Chondrocyte (in vitro differentiated cells): Measurements from ENCODE around the gene ANKMY1. TPM values are rescaled to one million over a fixed set of nuclear protein-coding genes. Genes with fewer than 3 reads are reported as not detected.
A peak's percentile ranks its signal among the peaks of the same experiment; 100 is the strongest.

ENCODE experiments used
- DNase-seq: peaks from one replicate; pipeline ENCODE4 v3.0.0; 2021; ENCODE audit warnings: mixed read lengths, low spot score
- H3K27ac Mint-ChIP-seq: one replicate; pipeline ENCODE4 v1.8.0; 2021; ENCODE audit warnings: mild to moderate bottlenecking, moderate library complexity, mixed read lengths; ENCODE audit not compliant: unreplicated experiment
- H3K27me3 Mint-ChIP-seq: 2 replicates; pipeline ENCODE4 v1.8.0; 2021; ENCODE audit warnings: low read depth, mixed read lengths
- H3K36me3 Mint-ChIP-seq: 2 replicates; pipeline ENCODE4 v1.8.0; 2021; ENCODE audit warnings: low read depth, mixed read lengths
- H3K4me1 Mint-ChIP-seq: 2 replicates; pipeline ENCODE4 v1.8.0; 2021; ENCODE audit warnings: low read depth, mild to moderate bottlenecking, mixed read lengths
- H3K4me3 Mint-ChIP-seq: one replicate; pipeline ENCODE4 v1.8.0; 2021; ENCODE audit warnings: mild to moderate bottlenecking, moderate library complexity, mixed read lengths; ENCODE audit not compliant: unreplicated experiment
- H3K9me3 Mint-ChIP-seq: 2 replicates; pipeline ENCODE4 v1.8.0; 2021; ENCODE audit warnings: low read depth, mixed read lengths
- CTCF ChIP-seq: fragments of 200-600 bp; sonication (generic); IDR thresholded peaks from 2 replicates; pipeline ENCODE4 v1.5.0; 2021; ENCODE audit warnings: antibody characterized with exemption, mild to moderate bottlenecking, moderate library complexity
- total RNA-seq: library from RNA; stranded (reverse); gene quantifications from 3 replicates; pipeline ENCODE4 v1.2.1, GENCODE V29; 2021

Gene ANKMY1
- total RNA-seq, 1 donor from 2014 or later = 10.8 TPM

DNA sequence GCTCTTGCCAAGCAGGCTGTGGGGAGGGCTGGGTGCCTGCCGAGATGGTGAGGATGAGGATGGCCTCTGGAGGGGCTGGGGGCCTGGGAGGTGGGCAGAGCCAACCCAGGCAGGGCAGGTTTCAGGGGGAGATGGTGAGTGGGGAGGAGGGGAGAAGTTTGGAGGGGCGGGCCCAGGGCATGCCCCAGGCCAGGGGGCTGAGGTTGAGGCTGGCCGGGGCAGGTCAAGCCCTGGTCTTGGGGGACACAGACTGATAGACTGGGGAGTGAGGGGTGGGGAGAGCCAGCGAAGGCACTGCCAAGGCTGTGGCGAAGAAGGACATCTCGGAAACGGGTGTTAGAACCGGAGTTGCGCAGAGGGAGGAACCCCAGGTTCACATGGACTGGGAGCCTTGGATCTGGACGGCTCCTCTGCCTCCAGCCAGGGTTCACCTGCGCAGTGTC, 41.4 kb upstream of the ANKMY1 start:
- Mint-ChIP-seq H3K4me3 (no peak overlapping the region), H3K4me1 (no peaks in the 10 kb centered on the region), H3K36me3 (peaks cover 2% of the 10 kb centered on the region), H3K27me3 (no peaks in the 10 kb centered on the region), H3K27ac (no peak overlapping the region), H3K9me3 (no peaks in the 10 kb centered on the region)
- no peak for TF ChIP-seq CTCF
- DNase-seq = peak; percentile 83

GRCh38 chr2:240598311-240598911, 40.6 kb upstream of the ANKMY1 start:
- no peak for TF ChIP-seq CTCF
- no peaks in the 10 kb centered on the region for H3K27me3 Mint-ChIP-seq
- no peak overlapping the region for H3K27ac Mint-ChIP-seq
- H3K9me3 Mint-ChIP-seq = no peaks in the 10 kb centered on the region
- H3K4me1 Mint-ChIP-seq = no peaks in the 10 kb centered on the region
- H3K4me3 Mint-ChIP-seq = no peak overlapping the region
- H3K36me3 Mint-ChIP-seq = peaks cover 2% of the 10 kb centered on the region
- peak; percentile 88 for DNase-seq

- no peaks in the 10 kb centered on the region for H3K27me3 Mint-ChIP-seq
- DNase-seq = peak; percentile 80
Measured at GRCh38 chr2:240597419-240598181, 39.8 kb upstream of the ANKMY1 start.

DNA sequence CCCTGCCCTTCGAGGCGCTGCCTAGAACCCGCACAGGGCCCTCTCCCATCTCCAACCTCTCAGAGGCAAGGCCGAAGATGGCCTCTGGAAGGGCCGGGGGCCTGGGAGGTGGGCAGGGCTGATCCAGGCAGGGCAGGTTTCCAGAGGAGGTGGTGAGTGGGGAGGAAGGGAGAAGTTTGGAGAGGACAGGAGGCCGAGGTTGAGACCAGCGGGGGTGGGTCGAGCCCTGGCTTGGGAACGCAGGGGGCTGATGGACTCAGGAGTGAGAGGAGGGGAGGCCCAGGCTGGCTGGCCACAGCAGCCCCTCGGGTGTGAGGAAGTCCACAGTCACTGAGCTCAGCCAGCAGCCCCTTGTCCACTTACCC, 39.2 kb upstream of the ANKMY1 start:
- Mint-ChIP-seq H3K9me3 (no peaks in the 10 kb centered on the region), H3K4me1 (no peaks in the 10 kb centered on the region), H3K27me3 (no peaks in the 10 kb centered on the region), H3K36me3 (peaks cover 3% of the 10 kb centered on the region), H3K4me3 (no peak overlapping the region), H3K27ac (no peak overlapping the region)
- no peak for TF ChIP-seq CTCF
- DNase-seq = peak; percentile 68

More at GRCh38 chr2:240597419-240598181, 39.8 kb upstream of the ANKMY1 start:
- Mint-ChIP-seq H3K36me3 (peaks cover 2% of the 10 kb centered on the region), H3K9me3 (no peaks in the 10 kb centered on the region), H3K4me1 (no peaks in the 10 kb centered on the region), H3K4me3 (no peak overlapping the region), H3K27ac (no peak overlapping the region)
- no peak for TF ChIP-seq CTCF

GRCh38 chr2:240596491-240596931, 38.7 kb upstream of the ANKMY1 start:
- peaks cover 3% of the 10 kb centered on the region for H3K36me3 Mint-ChIP-seq
- H3K27me3 Mint-ChIP-seq = no peaks in the 10 kb centered on the region
- no peak overlapping the region for H3K4me3 Mint-ChIP-seq
- DNase-seq = peak; percentile 86
- H3K27ac Mint-ChIP-seq = no peak overlapping the region
- no peak for TF ChIP-seq CTCF
- no peaks in the 10 kb centered on the region for H3K4me1 Mint-ChIP-seq
- H3K9me3 Mint-ChIP-seq = no peaks in the 10 kb centered on the region
